A673 (cell line): ENCODE results near the gene CARS1.

Experiments
- CTCF ChIP-seq: fragments of 300-800, 200-600 bp; sonication (generic); conservative IDR thresholded peaks from 2 replicates; pipeline ENCODE4 v1.5.1; 2017; ENCODE audit warnings: low read depth, mild to moderate bottlenecking, antibody characterized with exemption, low read length, moderate library complexity, mixed read lengths
- EZH2 ChIP-seq: fragments of 200-600 bp; sonication (generic); IDR thresholded peaks from 2 replicates; pipeline ENCODE4 v1.6.1; 2017; ENCODE audit warnings: borderline replicate concordance, low read depth, mild to moderate bottlenecking, mixed read lengths, antibody characterized with exemption, low read length; ENCODE audit not compliant: poor library complexity, severe bottlenecking

- no peak for TF ChIP-seq CTCF
- no peak for TF ChIP-seq EZH2
These were observed 39.8 kb upstream of the CARS1 start for GRCh38 chr11:3096909-3097530.
